Kidney tubule cell (primary cell): ENCODE results near the gene PSMB8.

Experiments
- DNase-seq: peaks from one replicate; pipeline ENCODE4 v3.0.0-alpha.2; 2018; ENCODE audit warnings: low spot score

Gene PSMB8

GRCh38 chr6:32855467-32856174, 11.8 kb upstream of the PSMB8 start:
- DNase-seq = no peak

GRCh38 chr6:32854376-32855178, 10.7 kb upstream of the PSMB8 start:
- peak; percentile 47 for DNase-seq

- DNase-seq = peak; percentile 95
These were observed 9.9 kb upstream of the PSMB8 start, which contains the start of the genes PSMB9 and TAP1 for GRCh38 chr6:32853541-32854375. Gene PSMB9 (plus strand): TSS chr6:32854192. CDS start chr6:32854230, 38 bp downstream. Gene TAP1 (minus strand): TSS chr6:32853704. CDS start chr6:32853636, 68 bp downstream.

- DNase-seq = peak; percentile 61
These were observed 9.1 kb upstream of the PSMB8 start for GRCh38 chr6:32852844-32853540.

- peak; percentile 22 for DNase-seq
These were observed 8.4 kb upstream of the PSMB8 start for GRCh38 chr6:32852018-32852843.

- DNase-seq = no peak
These were observed 7.2 kb upstream of the PSMB8 start for GRCh38 chr6:32851025-32851424.

GRCh38 chr6:32849126-32849525, 5.3 kb upstream of the PSMB8 start:
- DNase-seq = no peak

GRCh38 chr6:32847795-32848194, 3.9 kb upstream of the PSMB8 start:
- no peak for DNase-seq

- no peak for DNase-seq
These were observed 3.2 kb upstream of the PSMB8 start for GRCh38 chr6:32847004-32847403.

GRCh38 chr6:32845384-32845884, 1.6 kb upstream of the PSMB8 start:
- DNase-seq = no peak

GRCh38 chr6:32844839-32845383, 1.1 kb upstream of the PSMB8 start:
- DNase-seq = no peak

- peak; percentile 20 for DNase-seq
These were observed 392 bp downstream of the PSMB8 start for GRCh38 chr6:32843331-32843978.

- DNase-seq = no peak
These were observed 1.2 kb downstream of the PSMB8 start for GRCh38 chr6:32842690-32843089.

GRCh38 chr6:32842021-32842650, 1.7 kb downstream of the PSMB8 start:
- DNase-seq = no peak

GRCh38 chr6:32840604-32841246, 3.1 kb downstream of the PSMB8 start:
- DNase-seq = no peak

GRCh38 chr6:32839356-32839755, 4.5 kb downstream of the PSMB8 start:
- DNase-seq = no peak

- peak; percentile 93 for DNase-seq
These were observed 5.5 kb downstream of the PSMB8 start, which contains the start of gene TAP2 for GRCh38 chr6:32838114-32838958. Gene TAP2 (minus strand): TSS chr6:32838739. CDS start chr6:32838233, 506 bp downstream.

- peak; percentile 87 for DNase-seq
These were observed 6.2 kb downstream of the PSMB8 start for GRCh38 chr6:32837651-32838113.
